K562 (cell line): ENCODE data around the gene CRY2. TPM values are rescaled to one million over a fixed set of nuclear protein-coding genes. Genes with fewer than 3 reads are reported as not detected.
A peak's percentile ranks its signal among the peaks of the same experiment; 100 is the strongest.

Experiments
- BDP1 ChIP-seq: IDR thresholded peaks from 3 replicates; pipeline ENCODE4 v1.6.1; 2011; ENCODE audit not compliant: insufficient read length, insufficient read depth
- CXXC5 ChIP-seq: fragments of 250-450 bp; sonication (Bioruptor Pico); IDR thresholded peaks from 2 replicates; pipeline ENCODE4 v1.8.0; 2022; ENCODE audit warnings: inconsistent platforms, mild to moderate bottlenecking, moderate library complexity
- DIDO1 ChIP-seq: fragments of 450-650 bp; IDR thresholded peaks from 2 replicates; pipeline ENCODE4 v1.6.1; 2016; ENCODE audit warnings: low read depth, missing biosample characterization, missing genetic modification characterization
- EGR1 ChIP-seq: fragments of 450-650 bp; conservative IDR thresholded peaks from 2 replicates; pipeline ENCODE4 v1.6.1; 2017; ENCODE audit warnings: mild to moderate bottlenecking
- ELF1 ChIP-seq: fragments of 200-800 bp; sonication (Bioruptor generic); IDR thresholded peaks from 2 replicates; pipeline ENCODE4 v1.6.1; 2016; ENCODE audit warnings: missing genetic modification characterization, missing compliant biosample characterization
- ELF4 ChIP-seq: fragments of 450-650 bp; formaldehyde crosslinking; IDR thresholded peaks from 2 replicates; pipeline ENCODE4 v1.4.0; 2022; ENCODE audit warnings: missing genetic modification characterization
- HMBOX1 ChIP-seq: sonication (generic); IDR thresholded peaks from 2 replicates; pipeline ENCODE4 v1.6.1; 2016
- HNRNPH1 ChIP-seq: fragments of 200-400 bp; formaldehyde crosslinking; optimal IDR thresholded peaks from 2 replicates; pipeline ENCODE3; 2017; ENCODE audit warnings: low read depth, mild to moderate bottlenecking, low read length, moderate library complexity
- KDM5B ChIP-seq: fragments of 200-600 bp; sonication (generic); IDR thresholded peaks from 2 replicates; pipeline ENCODE4 v1.6.1; 2012; ENCODE audit warnings: low read depth, mild to moderate bottlenecking, moderate library complexity, low read length, control low read depth, inconsistent platforms; ENCODE audit not compliant: insufficient replicate concordance
- L3MBTL2 ChIP-seq: fragments of 450-650 bp; IDR thresholded peaks from 2 replicates; pipeline ENCODE4 v1.6.1; 2016; ENCODE audit warnings: mild to moderate bottlenecking, moderate library complexity
- MAFF ChIP-seq: IDR thresholded peaks from 2 replicates; pipeline ENCODE4 v1.6.1; 2012; ENCODE audit warnings: low read length, improper control_type of control experiment
- MAZ ChIP-seq, 2 experiments: fragments of 450-650 bp in 1 of 2; sonication (generic) in 1 of 2; formaldehyde crosslinking; IDR thresholded peaks in 1 of 2; conservative IDR thresholded peaks in 1 of 2; 2 replicates each; pipeline versions ENCODE4 v1.4.0 to v1.5.0; 2020; ENCODE audit warnings: mild to moderate bottlenecking in 1 of 2, missing genetic modification reagents in 1 of 2
- MNT ChIP-seq, 2 experiments: fragments of 450-650 bp; conservative IDR thresholded peaks; 2 replicates each; pipeline ENCODE4 v1.6.1; 2017; ENCODE audit warnings: mild to moderate bottlenecking in 2 of 2, moderate library complexity in 2 of 2
- NEUROD1 ChIP-seq: fragments of 150-350 bp; IDR thresholded peaks from 2 replicates; pipeline ENCODE4 v1.6.1; 2014; ENCODE audit warnings: borderline replicate concordance, low read length, low read depth; ENCODE audit not compliant: partially characterized antibody
- NR2C1 ChIP-seq, 2 experiments: fragments of 450-650 bp; IDR thresholded peaks; 2 replicates each; pipeline ENCODE4 v1.6.1; 2017; ENCODE audit warnings: mild to moderate bottlenecking in 2 of 2, antibody characterized with exemption in 1 of 2, inconsistent platforms in 1 of 2, missing compliant biosample characterization in 1 of 2, missing genetic modification characterization in 1 of 2
- NR2C2 ChIP-seq, 2 experiments: fragments of 200-800 bp in 1 of 2; sonication (Bioruptor generic) in 1 of 2; sonication (generic) in 1 of 2; formaldehyde crosslinking in 1 of 2; IDR thresholded peaks; 2 replicates each; pipeline versions ENCODE4 v1.6.1 to v1.8.0; 2016 to 2022; ENCODE audit warnings: mild to moderate bottlenecking in 1 of 2, missing compliant biosample characterization in 1 of 2, missing genetic modification characterization in 1 of 2, missing genetic modification reagents in 1 of 2
- NUFIP1 ChIP-seq: fragments of 450-650 bp; IDR thresholded peaks from 2 replicates; pipeline ENCODE4 v1.6.1; 2018; ENCODE audit not compliant: partially characterized antibody
- PTTG1 ChIP-seq: fragments of 450-650 bp; IDR thresholded peaks from 2 replicates; pipeline ENCODE4 v1.6.1; 2016; ENCODE audit warnings: low read depth, mild to moderate bottlenecking, missing genetic modification characterization, missing compliant biosample characterization
- SMAD2 ChIP-seq: fragments of 150-350 bp; IDR thresholded peaks from 2 replicates; pipeline ENCODE4 v1.6.1; 2014; ENCODE audit warnings: low read depth, mild to moderate bottlenecking, low read length
- SP1 ChIP-seq: sonication (generic); formaldehyde crosslinking; IDR thresholded peaks from 2 replicates; pipeline ENCODE4 v1.8.1; 2022; ENCODE audit warnings: mild to moderate bottlenecking, missing genetic modification reagents
- SREBF1 ChIP-seq: fragments of 150-350 bp; IDR thresholded peaks from 2 replicates; pipeline ENCODE4 v1.6.1; 2014; ENCODE audit warnings: antibody characterized with exemption, low read depth, low read length, borderline replicate concordance
- TAF7 ChIP-seq: fragments of 450-650 bp; IDR thresholded peaks from 2 replicates; pipeline ENCODE4 v1.6.1; 2016; ENCODE audit warnings: missing genetic modification characterization, missing compliant biosample characterization
- TBP ChIP-seq: optimal IDR thresholded peaks from 2 replicates; pipeline ENCODE3; 2011; ENCODE audit warnings: low read depth, low read length, improper control_type of control experiment
- TOE1 ChIP-seq, 2 experiments: fragments of 450-650 bp in 1 of 2; sonication (generic) in 1 of 2; formaldehyde crosslinking in 1 of 2; IDR thresholded peaks; 2 replicates each; pipeline versions ENCODE4 v1.7.1 to v1.8.0; 2016 to 2022; ENCODE audit warnings: borderline replicate concordance in 2 of 2, mild to moderate bottlenecking in 2 of 2, antibody characterized with exemption in 1 of 2, inconsistent platforms in 1 of 2, low read depth in 1 of 2, missing genetic modification reagents in 1 of 2, moderate library complexity in 1 of 2
- ZC3H11A ChIP-seq: IDR thresholded peaks from 2 replicates; pipeline ENCODE4 v1.6.1; 2012; ENCODE audit warnings: low read depth, low read length, improper control_type of control experiment
- ZC3H8 ChIP-seq: fragments of 450-650 bp; IDR thresholded peaks from 2 replicates; pipeline ENCODE4 v1.6.1; 2017
- ZFX ChIP-seq: sonication (generic); formaldehyde crosslinking; IDR thresholded peaks from 2 replicates; pipeline ENCODE4 v1.8.0; 2022; ENCODE audit warnings: mild to moderate bottlenecking, missing genetic modification reagents, moderate library complexity
- polyA plus RNA-seq, 8 experiments: library from polyadenylated mRNA; depleted of rRNA in 4 of 8; stranded (reverse) in 5 of 8; unstranded in 3 of 8; fragments of >200 nt; fragmentation: Nextera tagmentation in 2 of 8; fragmentation: Illumina TruSeq in 1 of 8; extraction: Ambion mirVana in 2 of 8; extraction: Trizol in 1 of 8; gene quantifications; 2 replicates each; pipeline versions ENCODE4 v1.2.1 to v1.2.3, GENCODE V29; 2011 to 2014; ENCODE audit warnings: inconsistent platforms in 1 of 8, missing spikeins in 1 of 8
- total RNA-seq, 7 experiments: library from RNA; depleted of rRNA in 6 of 7; stranded (reverse); fragments of >200 nt in 6 of 7; fragmentation: Illumina TruSeq in 2 of 7; extraction: Trizol in 2 of 7; gene quantifications; 2 replicates each; pipeline versions ENCODE4 v1.2.1 to v1.2.3, GENCODE V29; 2011 to 2021; ENCODE audit warnings: low replicate concordance in 1 of 7

Gene CRY2
- total and polyA plus RNA-seq, 9 of the 15 experiments (the other 6 are each of a cell fraction or from before 2014, with no cell fraction given) = 2.3 to 23.9 (median 14.8) TPM

- TF ChIP-seq ELF1 = peak; percentile 98
- TF ChIP-seq MAZ (CRISPR knock-in tag; conservative IDR thresholded peaks at IDR 0.05 in 1 of 2, IDR thresholded peaks at IDR 0.05 in 1 of 2) = peak; percentile 40 to 60; a peak in 3 of 4 replicates
- no peak for TF ChIP-seq SMAD2
- no peak for TF ChIP-seq PTTG1 (tag)
- TF ChIP-seq NR2C2 (CRISPR knock-in tag; IDR thresholded peaks at IDR 0.05) = peak; percentile 89
- peak; percentile 96 for TF ChIP-seq NR2C2 (tag; IDR thresholded peaks at IDR 0.05)
- TF ChIP-seq CXXC5 (CRISPR knock-in tag) = peak; percentile 47; the same call in 1 of the 2 replicates
- TF ChIP-seq TOE1 (IDR thresholded peaks at IDR 0.05; ENCODE audit: borderline replicate concordance) = peak; percentile 88
- TF ChIP-seq TOE1 (CRISPR knock-in tag; IDR thresholded peaks at IDR 0.05; ENCODE audit: borderline replicate concordance, low read depth) = no peak
- TF ChIP-seq EGR1 = no peak
- peak; percentile 73 for TF ChIP-seq KDM5B
- TF ChIP-seq ELF4 (CRISPR knock-in tag) = peak; percentile 85
- TF ChIP-seq L3MBTL2 = peak; percentile 86
- TF ChIP-seq DIDO1 (tag) = peak; percentile 72
- no peak for TF ChIP-seq SREBF1
- no peak for TF ChIP-seq MAFF
- TF ChIP-seq ZFX (CRISPR knock-in tag) = peak; percentile 54; the same call in 1 of the 2 replicates
- peak; percentile 54; the same call in 1 of the 2 replicates for TF ChIP-seq TAF7
- peak; percentile 77 for TF ChIP-seq TBP
- peak; percentile 44 for TF ChIP-seq NEUROD1
- no peak for TF ChIP-seq NUFIP1
- no peak for TF ChIP-seq BDP1
- no peak for TF ChIP-seq ZC3H11A
- peak; percentile 83 for TF ChIP-seq SP1 (CRISPR knock-in tag)
- no peak for TF ChIP-seq HNRNPH1
- no peak for TF ChIP-seq HMBOX1
- peak; percentile 90 for TF ChIP-seq NR2C1 (IDR thresholded peaks at IDR 0.05)
- peak; percentile 92 for TF ChIP-seq NR2C1 (tag; IDR thresholded peaks at IDR 0.05)
- peak; percentile 58 to 73; a peak in 3 of 4 replicates for TF ChIP-seq MNT (conservative IDR thresholded peaks at IDR 0.05)
- TF ChIP-seq ZC3H8 = no peak
Observed at GRCh38 chr11:45917623-45918330, 70.5 kb downstream of the CRY2 start, which contains the start of gene PEX16 (continued).
